Activated T-helper 17 cell treated with anti-CD3 and anti-CD28 coated beads, Interleukin-2, amount 50 U/mL, for 72 hours (primary cell): ENCODE data around the gene TNFSF8. TPM values are rescaled to one million over a fixed set of nuclear protein-coding genes. Genes with fewer than 3 reads are reported as not detected.

Experiments
- ATAC-seq: fragments of 150-1000 bp; cut with Tn5 transposase; replicated peaks from 2 replicates; pipeline ENCODE4 v1.10.0; 2021; ENCODE audit warnings: mild to moderate bottlenecking, moderate library complexity
- H3K27ac Mint-ChIP-seq: one replicate; pipeline ENCODE4 v1.8.0; 2022; ENCODE audit warnings: mixed read lengths
- H3K27me3 Mint-ChIP-seq: one replicate; pipeline ENCODE4 v1.8.0; 2022; ENCODE audit warnings: mixed read lengths
- H3K36me3 Mint-ChIP-seq: one replicate; pipeline ENCODE4 v1.8.0; 2022; ENCODE audit warnings: low read depth, mild to moderate bottlenecking, mixed read lengths
- H3K4me1 Mint-ChIP-seq: one replicate; pipeline ENCODE4 v1.8.0; 2022; ENCODE audit warnings: mixed read lengths
- H3K4me3 Mint-ChIP-seq: one replicate; pipeline ENCODE4 v1.8.0; 2022; ENCODE audit warnings: mild to moderate bottlenecking, mixed read lengths
- H3K9me3 Mint-ChIP-seq: one replicate; pipeline ENCODE4 v1.8.0; 2022; ENCODE audit warnings: mixed read lengths
- total RNA-seq, 2 donors: library from RNA; stranded (reverse); gene quantifications; one replicate each; pipeline ENCODE4 v1.2.3, GENCODE V29; 2022

The TNFSF8 gene
- total RNA-seq, 2 donors from 2014 or later: 17.2 to 20.1 TPM

DNA sequence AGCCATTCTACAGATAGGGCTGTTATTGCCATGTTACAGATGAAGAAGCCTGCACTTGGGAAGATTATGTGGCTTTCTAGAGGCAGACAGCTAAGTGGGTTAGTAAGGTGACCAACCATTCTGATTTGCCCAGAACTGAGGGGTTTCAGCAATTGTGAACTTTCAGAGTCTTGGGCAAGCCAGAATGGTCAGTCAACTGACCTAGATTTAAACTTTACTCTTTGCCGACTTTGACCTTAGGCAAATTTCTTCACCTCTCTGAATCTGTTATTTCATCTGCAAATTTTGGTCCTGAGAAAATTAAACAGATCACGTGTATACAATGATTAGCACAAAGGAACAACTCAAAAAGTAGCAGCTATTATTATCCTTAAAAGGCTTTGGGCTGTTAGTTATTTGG, 20.4 kb upstream of the TNFSF8 start:
- Mint-ChIP-seq H3K27me3 (no peaks in the 10 kb centered on the region), H3K9me3 (no peaks in the 10 kb centered on the region), H3K4me1 (peaks cover 10% of the 10 kb centered on the region), H3K36me3 (no peaks in the 10 kb centered on the region), H3K4me3 (no peak overlapping the region), H3K27ac (no peak overlapping the region)
- no peak for ATAC-seq

DNA sequence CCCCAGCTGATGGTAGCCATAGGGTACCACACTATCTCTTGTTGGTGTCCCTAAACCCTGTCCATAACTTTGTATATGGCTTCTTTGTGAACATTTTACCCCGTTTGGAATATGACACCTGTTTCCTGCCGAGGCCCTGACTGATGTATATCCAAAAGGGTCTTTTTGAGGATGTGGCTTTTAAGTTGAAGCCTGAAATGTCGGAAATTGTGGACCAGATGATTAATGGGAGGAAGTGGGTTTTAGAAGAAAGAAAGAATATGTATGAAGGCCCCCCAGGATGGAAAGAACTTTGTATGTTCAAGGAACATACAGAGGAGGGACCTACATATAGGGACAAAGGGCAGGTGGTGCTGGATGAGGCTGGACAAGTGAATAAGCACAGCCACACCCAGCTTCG, 16.7 kb upstream of the TNFSF8 start:
- ATAC-seq: no peak
- Mint-ChIP-seq H3K27me3 (no peaks in the 10 kb centered on the region), H3K27ac (no peak overlapping the region), H3K4me1 (peaks cover 15% of the 10 kb centered on the region), H3K4me3 (no peak overlapping the region), H3K9me3 (peaks cover 3% of the 10 kb centered on the region), H3K36me3 (no peaks in the 10 kb centered on the region)

GRCh38 chr9:114945616-114946412, 15.4 kb upstream of the TNFSF8 start:
- ATAC-seq: no peak
- Mint-ChIP-seq H3K27me3 (no peaks in the 10 kb centered on the region), H3K9me3 (peaks cover 3% of the 10 kb centered on the region), H3K27ac (no peak overlapping the region), H3K4me1 (peaks cover 15% of the 10 kb centered on the region), H3K4me3 (no peak overlapping the region), H3K36me3 (no peaks in the 10 kb centered on the region)

DNA sequence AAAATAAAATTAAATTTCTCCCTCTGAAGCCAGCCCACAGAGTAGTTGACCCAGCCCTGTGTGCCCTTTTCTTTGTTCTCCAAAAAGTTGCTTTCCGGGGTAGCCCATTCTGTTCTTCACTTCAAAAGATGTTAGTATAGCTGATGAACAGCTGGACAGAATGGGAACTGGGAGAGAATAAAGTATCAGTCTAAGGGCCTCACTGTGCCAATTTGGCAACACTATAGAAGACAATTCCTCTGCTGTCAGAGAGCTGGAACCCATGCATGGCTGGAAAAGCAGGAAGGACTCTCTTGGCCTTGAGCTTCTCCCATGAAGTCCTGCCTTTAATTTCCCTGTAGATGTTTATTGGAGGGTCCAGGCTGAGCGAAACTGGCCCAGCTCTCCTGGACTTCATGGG, 11.0 kb upstream of the TNFSF8 start:
- ATAC-seq: no peak
- Mint-ChIP-seq H3K36me3 (no peaks in the 10 kb centered on the region), H3K4me1 (peaks cover 22% of the 10 kb centered on the region), H3K9me3 (peaks cover 3% of the 10 kb centered on the region), H3K27me3 (no peaks in the 10 kb centered on the region), H3K4me3 (no peak overlapping the region), H3K27ac (no peak overlapping the region)

- Mint-ChIP-seq H3K4me1 (peaks cover 18% of the 10 kb centered on the region), H3K27ac (peak overlapping the region; percentile 58), H3K4me3 (peak overlapping the region; percentile 38), H3K27me3 (no peaks in the 10 kb centered on the region), H3K36me3 (no peaks in the 10 kb centered on the region), H3K9me3 (no peaks in the 10 kb centered on the region)
- no peak for ATAC-seq
These were observed 8.5 kb upstream of the TNFSF8 start for GRCh38 chr9:114938687-114939575.

DNA sequence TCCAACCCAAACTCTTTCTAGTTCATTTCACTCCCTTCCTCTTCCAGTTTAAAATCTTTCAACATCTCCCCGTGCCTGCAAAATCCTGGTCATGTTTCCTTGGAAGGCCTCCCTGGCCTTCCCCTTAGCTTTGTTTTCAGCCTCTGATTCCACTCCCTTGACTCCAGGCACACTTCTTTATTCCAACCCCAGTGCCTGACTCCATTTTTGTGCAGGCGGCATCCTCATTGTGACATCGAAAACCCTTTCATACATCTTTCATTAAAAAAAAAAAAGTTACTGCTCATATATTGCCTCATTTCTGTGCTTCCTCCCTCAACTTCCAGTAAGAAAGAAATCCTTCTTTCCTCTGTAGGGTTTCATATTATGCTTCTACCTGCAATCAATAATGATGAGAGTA, 7.1 kb upstream of the TNFSF8 start:
- Mint-ChIP-seq H3K4me3 (no peak overlapping the region), H3K27me3 (no peaks in the 10 kb centered on the region), H3K36me3 (no peaks in the 10 kb centered on the region), H3K27ac (no peak overlapping the region), H3K4me1 (peaks cover 18% of the 10 kb centered on the region), H3K9me3 (no peaks in the 10 kb centered on the region)
- ATAC-seq: no peak

DNA sequence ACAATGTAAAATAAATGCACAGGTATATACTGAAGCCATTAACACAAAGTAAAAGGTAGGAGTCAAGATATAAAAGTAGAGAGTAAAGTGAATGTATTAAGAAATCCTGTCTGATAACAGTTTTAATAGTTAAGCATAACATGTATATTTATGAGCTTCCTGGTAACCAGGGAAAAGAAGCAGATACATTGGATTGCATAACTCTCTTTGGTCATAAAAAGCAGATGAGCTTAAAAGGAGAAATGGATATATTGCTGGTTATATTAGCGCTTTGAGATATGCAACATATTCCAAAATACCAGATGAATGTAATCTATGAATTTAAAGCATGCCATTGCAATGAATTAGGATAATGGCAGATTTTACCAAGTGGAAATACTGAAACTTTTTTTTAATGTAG, 6.2 kb upstream of the TNFSF8 start:
- Mint-ChIP-seq H3K4me3 (no peak overlapping the region), H3K9me3 (no peaks in the 10 kb centered on the region), H3K27me3 (no peaks in the 10 kb centered on the region), H3K4me1 (peaks cover 23% of the 10 kb centered on the region), H3K27ac (no peak overlapping the region), H3K36me3 (no peaks in the 10 kb centered on the region)
- ATAC-seq: no peak

DNA sequence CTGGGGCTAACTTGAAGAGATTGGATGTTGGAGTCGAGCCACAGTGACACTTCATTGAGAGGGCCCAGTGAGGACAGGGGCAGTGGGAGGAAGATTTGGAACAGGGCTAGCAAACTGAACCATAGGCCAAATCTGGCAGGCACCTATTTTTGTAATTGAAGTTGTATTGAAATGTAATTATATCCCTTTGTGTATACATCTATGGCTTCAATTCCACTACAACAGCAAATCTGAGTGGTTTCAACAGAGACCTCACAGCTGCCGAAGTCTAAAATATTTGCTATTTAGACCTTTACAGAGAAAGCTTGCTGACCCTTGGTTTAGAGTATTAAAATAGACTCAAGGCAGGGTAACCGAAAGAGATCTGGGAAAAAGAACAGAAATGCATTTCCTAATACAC, 4.7 kb upstream of the TNFSF8 start:
- no peak for ATAC-seq
- H3K9me3 Mint-ChIP-seq: no peaks in the 10 kb centered on the region
- H3K27me3 Mint-ChIP-seq: no peaks in the 10 kb centered on the region
- peaks cover 4% of the 10 kb centered on the region for H3K36me3 Mint-ChIP-seq
- no peak overlapping the region for H3K4me3 Mint-ChIP-seq
- H3K27ac Mint-ChIP-seq: no peak overlapping the region
- H3K4me1 Mint-ChIP-seq: peaks cover 30% of the 10 kb centered on the region

DNA sequence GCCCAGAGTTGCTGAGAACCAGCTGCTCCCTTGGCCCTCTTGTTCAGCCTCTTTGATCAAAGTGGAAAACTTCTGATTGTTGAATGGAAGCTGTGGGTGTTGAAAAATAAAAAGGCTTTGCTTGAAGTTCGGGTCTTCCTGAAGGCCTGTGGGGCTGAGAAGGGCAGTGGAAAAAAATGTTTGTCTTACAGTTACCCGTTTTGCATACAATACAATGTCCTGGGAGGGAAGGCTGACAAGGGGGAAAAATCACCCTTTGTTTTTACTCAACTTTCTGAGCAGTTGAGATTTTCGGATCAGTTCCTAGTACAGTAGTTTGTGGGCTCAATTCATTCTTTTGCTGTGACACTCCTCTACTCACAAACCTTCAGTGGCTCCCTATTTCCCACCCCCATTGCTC, 2.1 kb upstream of the TNFSF8 start:
- ATAC-seq: no peak
- no peak overlapping the region for H3K27ac Mint-ChIP-seq
- peak overlapping the region; percentile 84 for H3K4me3 Mint-ChIP-seq
- no peaks in the 10 kb centered on the region for H3K27me3 Mint-ChIP-seq
- no peaks in the 10 kb centered on the region for H3K9me3 Mint-ChIP-seq
- H3K36me3 Mint-ChIP-seq: peaks cover 27% of the 10 kb centered on the region
- peaks cover 14% of the 10 kb centered on the region for H3K4me1 Mint-ChIP-seq

- Mint-ChIP-seq H3K4me1 (peaks cover 20% of the 10 kb centered on the region), H3K36me3 (peaks cover 35% of the 10 kb centered on the region), H3K4me3 (peak overlapping the region; percentile 84), H3K9me3 (no peaks in the 10 kb centered on the region), H3K27ac (peak overlapping the region; percentile 89), H3K27me3 (no peaks in the 10 kb centered on the region)
- ATAC-seq: no peak
These were observed 1.0 kb upstream of the TNFSF8 start for GRCh38 chr9:114931407-114931806.

- H3K36me3 Mint-ChIP-seq: peaks cover 54% of the 10 kb centered on the region
- peak overlapping the region; percentile 89 for H3K27ac Mint-ChIP-seq
- H3K27me3 Mint-ChIP-seq: no peaks in the 10 kb centered on the region
- ATAC-seq: no peak
- H3K9me3 Mint-ChIP-seq: no peaks in the 10 kb centered on the region
- H3K4me1 Mint-ChIP-seq: peaks cover 39% of the 10 kb centered on the region
- peak overlapping the region; percentile 84 for H3K4me3 Mint-ChIP-seq
These were observed 1.2 kb downstream of the TNFSF8 start for GRCh38 chr9:114929201-114929600.

DNA sequence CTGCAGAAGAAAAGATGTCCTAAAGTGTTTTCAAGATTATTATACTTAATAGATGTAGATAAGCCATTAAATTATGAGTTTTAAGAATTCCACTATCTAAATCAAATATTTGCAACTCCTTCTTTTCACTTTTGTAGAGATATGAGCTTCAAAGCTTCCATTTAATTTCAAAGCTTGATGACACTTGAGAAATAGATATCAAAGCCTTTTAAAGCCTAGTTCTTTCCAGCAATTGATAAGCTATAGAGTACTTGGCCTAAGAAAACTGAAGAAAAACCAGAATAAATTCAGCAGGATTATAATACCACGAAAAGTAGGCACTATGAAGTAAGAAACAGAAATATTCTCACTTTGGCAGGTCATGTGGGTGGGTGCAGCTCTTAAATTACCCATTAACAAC, 1.7 kb downstream of the TNFSF8 start:
- no peak for ATAC-seq
- peak overlapping the region; percentile 89 for H3K27ac Mint-ChIP-seq
- no peaks in the 10 kb centered on the region for H3K27me3 Mint-ChIP-seq
- H3K4me1 Mint-ChIP-seq: peaks cover 45% of the 10 kb centered on the region
- H3K4me3 Mint-ChIP-seq: peak overlapping the region; percentile 84
- no peaks in the 10 kb centered on the region for H3K9me3 Mint-ChIP-seq
- peaks cover 58% of the 10 kb centered on the region for H3K36me3 Mint-ChIP-seq

DNA sequence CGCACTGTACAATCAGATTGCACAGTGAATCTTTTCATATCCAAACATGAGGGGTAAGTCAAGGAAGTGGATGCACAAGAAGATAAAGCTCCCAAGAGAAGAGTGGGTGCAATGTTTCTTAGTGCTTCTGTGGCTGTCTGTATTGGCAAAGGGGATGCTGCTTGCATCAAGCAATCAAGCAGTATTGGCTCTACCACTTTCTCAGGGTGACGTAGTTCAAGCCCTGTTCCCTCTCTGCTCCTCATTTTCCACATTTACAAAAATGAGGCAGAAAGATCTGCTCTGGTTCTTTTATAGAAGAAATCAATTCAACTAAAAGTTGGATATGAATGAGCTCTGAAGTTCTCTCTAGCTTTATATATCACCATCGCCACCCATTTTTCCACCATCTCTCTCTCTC, 2.3 kb downstream of the TNFSF8 start:
- H3K9me3 Mint-ChIP-seq: peaks cover under 1% of the 10 kb centered on the region
- H3K27ac Mint-ChIP-seq: peak overlapping the region; percentile 89
- H3K4me3 Mint-ChIP-seq: peak overlapping the region; percentile 84
- H3K36me3 Mint-ChIP-seq: peaks cover 64% of the 10 kb centered on the region
- no peaks in the 10 kb centered on the region for H3K27me3 Mint-ChIP-seq
- ATAC-seq: no peak
- peaks cover 50% of the 10 kb centered on the region for H3K4me1 Mint-ChIP-seq

GRCh38 chr9:114925672-114926071, 4.7 kb downstream of the TNFSF8 start:
- H3K4me3 Mint-ChIP-seq: peak overlapping the region; percentile 84
- peaks cover 88% of the 10 kb centered on the region for H3K36me3 Mint-ChIP-seq
- peaks cover 4% of the 10 kb centered on the region for H3K9me3 Mint-ChIP-seq
- H3K27ac Mint-ChIP-seq: peak overlapping the region; percentile 79
- ATAC-seq: no peak
- H3K27me3 Mint-ChIP-seq: no peaks in the 10 kb centered on the region
- H3K4me1 Mint-ChIP-seq: peaks cover 63% of the 10 kb centered on the region

- Mint-ChIP-seq H3K27ac (peak overlapping the region; percentile 73), H3K4me3 (peak overlapping the region; percentile 84), H3K9me3 (peaks cover 4% of the 10 kb centered on the region), H3K27me3 (no peaks in the 10 kb centered on the region), H3K4me1 (peaks cover 69% of the 10 kb centered on the region), H3K36me3 (peaks cover 88% of the 10 kb centered on the region)
- ATAC-seq: peak; percentile 31
These were observed 5.4 kb downstream of the TNFSF8 start for GRCh38 chr9:114925039-114925438.
